ENCODE results near the gene RIMS4.

The RIMS4 gene

GRCh38 chr20:44723391-44723790, 87.0 kb downstream of the RIMS4 start:
- no peak for DNase-seq (ENCODE audit: low read depth in 3 of 3, low spot score in 1 of 3)

GRCh38 chr20:44722990-44723389, 87.4 kb downstream of the RIMS4 start:
- no peak for DNase-seq (ENCODE audit: low read depth in 3 of 3, low spot score in 1 of 3)

- no peak for DNase-seq (ENCODE audit: low read depth in 3 of 3, low spot score in 1 of 3)
These were observed 88.6 kb downstream of the RIMS4 start for GRCh38 chr20:44721785-44722054.

- no peak for DNase-seq (ENCODE audit: low read depth in 3 of 3, low spot score in 1 of 3)
These were observed 89.2 kb downstream of the RIMS4 start for GRCh38 chr20:44720997-44721784.

GRCh38 chr20:44720621-44720996, 89.7 kb downstream of the RIMS4 start:
- DNase-seq (ENCODE audit: low read depth in 3 of 3, low spot score in 1 of 3), result no peak

- no peak for DNase-seq (ENCODE audit: low read depth in 3 of 3, low spot score in 1 of 3)
These were observed 90.5 kb downstream of the RIMS4 start for GRCh38 chr20:44719841-44720240.

GRCh38 chr20:44717986-44718385, 92.4 kb downstream of the RIMS4 start:
- no peak for DNase-seq (ENCODE audit: low read depth in 3 of 3, low spot score in 1 of 3)

- DNase-seq (ENCODE audit: low read depth in 3 of 3, low spot score in 1 of 3), result no peak
These were observed 93.8 kb downstream of the RIMS4 start for GRCh38 chr20:44716309-44717106.

- DNase-seq (ENCODE audit: low read depth in 3 of 3, low spot score in 1 of 3), result no peak
These were observed 94.6 kb downstream of the RIMS4 start for GRCh38 chr20:44715499-44716308.

- no peak for DNase-seq (ENCODE audit: low read depth in 3 of 3, low spot score in 1 of 3)
These were observed 95.4 kb downstream of the RIMS4 start, which contains the start of gene CCN5 for GRCh38 chr20:44714701-44715498. TSS of gene CCN5 (plus strand) at chr20:44715369. CDS start at chr20:44715391, 22 bp downstream.

GRCh38 chr20:44714102-44714700, 96.1 kb downstream of the RIMS4 start:
- no peak for DNase-seq (ENCODE audit: low read depth in 3 of 3, low spot score in 1 of 3)

GRCh38 chr20:44711237-44711636, 99.1 kb downstream of the RIMS4 start:
- DNase-seq (ENCODE audit: low read depth in 3 of 3, low spot score in 1 of 3), result no peak

GRCh38 chr20:44709797-44710196, 100.5 kb downstream of the RIMS4 start:
- DNase-seq (ENCODE audit: low read depth in 3 of 3, low spot score in 1 of 3), result no peak

- no peak for DNase-seq (ENCODE audit: low read depth in 3 of 3, low spot score in 1 of 3)
These were observed 101.0 kb downstream of the RIMS4 start for GRCh38 chr20:44709380-44709779.

- DNase-seq (ENCODE audit: low read depth in 3 of 3, low spot score in 1 of 3), result no peak
These were observed 103.2 kb downstream of the RIMS4 start for GRCh38 chr20:44707018-44707579.

- DNase-seq (ENCODE audit: low read depth in 3 of 3, low spot score in 1 of 3), result no peak
These were observed 103.9 kb downstream of the RIMS4 start for GRCh38 chr20:44706301-44707017.

- no peak for DNase-seq (ENCODE audit: low read depth in 3 of 3, low spot score in 1 of 3)
These were observed 104.8 kb downstream of the RIMS4 start for GRCh38 chr20:44705364-44706094.

GRCh38 chr20:44704551-44704971, 105.8 kb downstream of the RIMS4 start:
- DNase-seq (ENCODE audit: low read depth in 3 of 3, low spot score in 1 of 3), result no peak

- no peak for DNase-seq (ENCODE audit: low read depth in 3 of 3, low spot score in 1 of 3)
These were observed 106.3 kb downstream of the RIMS4 start for GRCh38 chr20:44703956-44704488.

All from stimulated activated CD4-positive, alpha-beta T cell treated with anti-CD3 and anti-CD28 coated beads, TNF-alpha, amount 100 ng/mL, for 1 hour (primary cell).